HL-60 (cell line): ENCODE results near the gene AIPL1.
"Not testable (repeated sequence)": the region's sequence is repeated elsewhere in the genome, so short reads cannot be mapped to it uniquely, and the experiment has no call there.

ENCODE experiments used
- DNase-seq, 2 experiments: peaks; one replicate each; pipeline ENCODE4 v3.0.0-alpha.2; 2010 to 2020; ENCODE audit warnings: low read depth in 1 of 2, low spot score in 1 of 2
- H3K27ac ChIP-seq: fragments of 250-450 bp; sonication (Bioruptor Pico); replicated peaks from 2 replicates; pipeline ENCODE4 v1.5.1; 2020; ENCODE audit warnings: mild to moderate bottlenecking, moderate library complexity
- H3K27me3 ChIP-seq: fragments of 250-450 bp; sonication (Bioruptor Pico); 2 replicates; pipeline ENCODE4 v1.5.1; 2021; ENCODE audit warnings: mild to moderate bottlenecking, moderate library complexity; ENCODE audit not compliant: insufficient read depth, poor library complexity, severe bottlenecking
- H3K4me3 ChIP-seq: replicated peaks from 2 replicates; pipeline ENCODE4 v1.5.1; 2011; ENCODE audit warnings: mild to moderate bottlenecking, control low read depth, low read length; ENCODE audit not compliant: insufficient read depth
- CTCF ChIP-seq: IDR thresholded peaks from one replicate; pipeline ENCODE4 v1.5.1; 2011; ENCODE audit warnings: low read length, control low read depth, inconsistent platforms; ENCODE audit not compliant: insufficient read depth
- GABPA ChIP-seq: IDR thresholded peaks from 2 replicates; pipeline ENCODE4 v1.6.1; 2012; ENCODE audit warnings: low read depth
- POLR2AphosphoS5 ChIP-seq: IDR thresholded peaks from 2 replicates; pipeline ENCODE4 v1.6.1; 2012; ENCODE audit warnings: low read depth
- SPI1 ChIP-seq: IDR thresholded peaks from 2 replicates; pipeline ENCODE4 v1.6.1; 2012; ENCODE audit warnings: low read depth, mild to moderate bottlenecking, borderline replicate concordance
- long read RNA-seq: library from polyadenylated mRNA; unstranded; transcript quantifications from one replicate; pipeline ENCODE4 v2.0.0, GENCODE V29; 2020
- TF ChIP-seq, protein P1 (sequence below): IDR thresholded peaks from 2 replicates; pipeline ENCODE4 v1.6.1; 2012; ENCODE audit warnings: low read depth; ENCODE audit not compliant: insufficient replicate concordance

AIPL1 gene, protein sequence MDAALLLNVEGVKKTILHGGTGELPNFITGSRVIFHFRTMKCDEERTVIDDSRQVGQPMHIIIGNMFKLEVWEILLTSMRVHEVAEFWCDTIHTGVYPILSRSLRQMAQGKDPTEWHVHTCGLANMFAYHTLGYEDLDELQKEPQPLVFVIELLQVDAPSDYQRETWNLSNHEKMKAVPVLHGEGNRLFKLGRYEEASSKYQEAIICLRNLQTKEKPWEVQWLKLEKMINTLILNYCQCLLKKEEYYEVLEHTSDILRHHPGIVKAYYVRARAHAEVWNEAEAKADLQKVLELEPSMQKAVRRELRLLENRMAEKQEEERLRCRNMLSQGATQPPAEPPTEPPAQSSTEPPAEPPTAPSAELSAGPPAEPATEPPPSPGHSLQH
- long read RNA-seq: 0 reads

DNA sequence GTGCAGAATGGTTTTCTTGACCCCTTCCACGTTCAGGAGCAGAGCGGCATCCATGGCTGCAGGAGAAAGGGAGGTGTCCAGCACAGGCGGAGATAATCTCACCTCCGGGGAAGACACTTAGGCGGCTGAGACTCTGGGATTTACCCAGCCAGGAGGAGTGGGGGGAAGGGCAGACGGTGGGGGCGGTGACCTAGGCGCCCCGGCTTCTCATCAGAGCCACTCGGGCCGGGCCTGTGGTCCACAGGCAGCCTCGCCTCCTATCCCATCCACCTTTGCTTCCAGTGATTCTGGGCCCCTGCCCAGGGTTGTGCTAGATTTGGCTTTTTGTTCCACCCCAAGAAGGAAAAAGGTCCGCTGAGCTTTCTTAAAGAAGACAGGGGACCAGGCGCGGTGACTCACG is at the start of gene AIPL1:
Gene AIPL1 (minus strand): TSS at position 71 of the 400 bp plus-strand sequence. CDS start 17 bp downstream, at position 54.
- TF ChIP-seq CTCF: no peak
- no peak for TF ChIP-seq SPI1
- no peak for TF ChIP-seq POLR2AphosphoS5
- TF ChIP-seq, protein P1, sequence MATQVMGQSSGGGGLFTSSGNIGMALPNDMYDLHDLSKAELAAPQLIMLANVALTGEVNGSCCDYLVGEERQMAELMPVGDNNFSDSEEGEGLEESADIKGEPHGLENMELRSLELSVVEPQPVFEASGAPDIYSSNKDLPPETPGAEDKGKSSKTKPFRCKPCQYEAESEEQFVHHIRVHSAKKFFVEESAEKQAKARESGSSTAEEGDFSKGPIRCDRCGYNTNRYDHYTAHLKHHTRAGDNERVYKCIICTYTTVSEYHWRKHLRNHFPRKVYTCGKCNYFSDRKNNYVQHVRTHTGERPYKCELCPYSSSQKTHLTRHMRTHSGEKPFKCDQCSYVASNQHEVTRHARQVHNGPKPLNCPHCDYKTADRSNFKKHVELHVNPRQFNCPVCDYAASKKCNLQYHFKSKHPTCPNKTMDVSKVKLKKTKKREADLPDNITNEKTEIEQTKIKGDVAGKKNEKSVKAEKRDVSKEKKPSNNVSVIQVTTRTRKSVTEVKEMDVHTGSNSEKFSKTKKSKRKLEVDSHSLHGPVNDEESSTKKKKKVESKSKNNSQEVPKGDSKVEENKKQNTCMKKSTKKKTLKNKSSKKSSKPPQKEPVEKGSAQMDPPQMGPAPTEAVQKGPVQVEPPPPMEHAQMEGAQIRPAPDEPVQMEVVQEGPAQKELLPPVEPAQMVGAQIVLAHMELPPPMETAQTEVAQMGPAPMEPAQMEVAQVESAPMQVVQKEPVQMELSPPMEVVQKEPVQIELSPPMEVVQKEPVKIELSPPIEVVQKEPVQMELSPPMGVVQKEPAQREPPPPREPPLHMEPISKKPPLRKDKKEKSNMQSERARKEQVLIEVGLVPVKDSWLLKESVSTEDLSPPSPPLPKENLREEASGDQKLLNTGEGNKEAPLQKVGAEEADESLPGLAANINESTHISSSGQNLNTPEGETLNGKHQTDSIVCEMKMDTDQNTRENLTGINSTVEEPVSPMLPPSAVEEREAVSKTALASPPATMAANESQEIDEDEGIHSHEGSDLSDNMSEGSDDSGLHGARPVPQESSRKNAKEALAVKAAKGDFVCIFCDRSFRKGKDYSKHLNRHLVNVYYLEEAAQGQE: no peak
- no peak for TF ChIP-seq GABPA
- DNase-seq: no peak
- H3K27me3 ChIP-seq: no peaks in the 10 kb centered on the region
- no peak within 1 kb of the TSS for H3K27ac ChIP-seq
- no peak within 1 kb of the TSS for H3K4me3 ChIP-seq

- TF ChIP-seq CTCF: no peak
- no peak for TF ChIP-seq SPI1
- Histone ChIP-seq H3K27me3 (no peaks in the 10 kb centered on the region), H3K27ac (no peak overlapping the region), H3K4me3 (no peak overlapping the region)
- no peak for DNase-seq
Measured at GRCh38 chr17:6483507-6483906, 48.6 kb upstream of the AIPL1 start.

DNA sequence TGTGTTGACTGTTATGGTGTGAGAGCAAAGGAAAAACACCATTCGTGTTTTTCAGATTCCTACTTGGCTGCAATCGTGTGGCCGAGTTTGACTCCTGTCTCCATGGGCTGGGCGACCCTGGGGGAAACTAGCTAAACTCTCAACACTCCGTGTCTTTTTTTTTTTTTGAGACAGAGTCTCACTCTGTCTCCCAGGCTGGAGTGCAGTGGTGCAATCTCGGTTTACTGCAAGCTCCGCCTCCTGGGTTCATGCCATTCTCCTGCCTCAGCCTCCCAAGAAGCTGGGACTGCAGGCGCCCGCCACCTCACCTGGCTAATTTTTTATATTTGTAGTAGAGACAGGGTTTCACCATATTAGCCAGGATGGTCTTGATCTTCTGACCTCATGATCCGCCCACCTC is 47.9 kb upstream of the AIPL1 start:
- DNase-seq, H3K27ac ChIP-seq, H3K4me3 ChIP-seq, H3K27me3 ChIP-seq: not testable (repeated sequence)

DNA sequence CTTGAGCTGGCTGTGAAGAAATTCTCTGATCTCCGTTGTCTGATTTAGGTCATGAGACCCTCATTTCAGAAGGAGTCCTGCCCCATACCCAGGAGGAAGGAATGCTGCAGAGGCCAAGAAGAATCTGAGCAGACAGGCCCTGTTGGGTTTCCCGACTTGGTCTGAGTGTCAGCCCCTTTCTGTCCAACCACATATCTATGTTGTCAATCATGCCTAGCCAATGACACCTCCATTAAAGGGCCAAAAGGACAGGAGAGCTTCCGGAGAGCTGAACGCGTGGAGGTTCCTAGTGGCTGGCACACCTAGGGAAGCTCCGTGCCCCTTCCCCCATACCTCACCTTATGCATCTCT is 47.2 kb upstream of the AIPL1 start:
- no peak for DNase-seq
- H3K4me3 ChIP-seq: no peak overlapping the region
- H3K27me3 ChIP-seq: no peaks in the 10 kb centered on the region
- TF ChIP-seq POLR2AphosphoS5: no peak
- TF ChIP-seq CTCF: no peak
- TF ChIP-seq GABPA: no peak
- TF ChIP-seq, protein P1: no peak
- no peak for TF ChIP-seq SPI1
- H3K27ac ChIP-seq: no peak overlapping the region
